Measurements from ENCODE around the gene EIF3K. TPM values are rescaled to one million over a fixed set of nuclear protein-coding genes. Genes with fewer than 3 reads are reported as not detected.

Gene EIF3K
- total RNA-seq, 1 experiment from 2014 or later, result 853 TPM

- DNase-seq (ENCODE audit: low read depth), result peak; percentile 98
Measured at GRCh38 chr19:38684078-38684861, 65.3 kb downstream of the EIF3K start.

GRCh38 chr19:38684862-38685665 is 66.1 kb downstream of the EIF3K start:
- no peak for DNase-seq (ENCODE audit: low read depth)

- peak; percentile 76 for DNase-seq (ENCODE audit: low read depth)
Measured at GRCh38 chr19:38685666-38686529, 66.9 kb downstream of the EIF3K start.

- DNase-seq (ENCODE audit: low read depth), result no peak
Measured at GRCh38 chr19:38686530-38686888, 67.5 kb downstream of the EIF3K start.

Other genes starting within 250 kb of the EIF3K start
- 273 and 343 TPM in 2 replicates for gene PSMD8, start 244.6 kb upstream of the EIF3K start, total RNA-seq (2014; rRNA removed; shearing (Covaris generic))
- gene GGN, start 231.2 kb upstream of the EIF3K start, total RNA-seq (2014; rRNA removed; shearing (Covaris generic)), result not detected in 2 replicates
- 0.06 and 0.91 TPM in 2 replicates for gene SPRED3, start 230.5 kb upstream of the EIF3K start, total RNA-seq (2014; rRNA removed; shearing (Covaris generic))
- gene FAM98C, start 216.1 kb upstream of the EIF3K start, total RNA-seq (2014; rRNA removed; shearing (Covaris generic)), result 19.0 and 21.9 TPM in 2 replicates
- gene RASGRP4, start 193.0 kb upstream of the EIF3K start, total RNA-seq (2014; rRNA removed; shearing (Covaris generic)), result not detected in 2 replicates
- gene RYR1, start 185.5 kb upstream of the EIF3K start, total RNA-seq (2014; rRNA removed; shearing (Covaris generic)), result 0.03 and 0.11 TPM in 2 replicates
- 0.11 TPM in 1 of 2 replicates, not detected in the other for gene MAP4K1, start 1.2 kb upstream of the EIF3K start, total RNA-seq (2014; rRNA removed; shearing (Covaris generic))
- gene ACTN4, start 28.5 kb downstream of the EIF3K start, total RNA-seq (2014; rRNA removed; shearing (Covaris generic)), result 124 and 199 TPM in 2 replicates
- gene CAPN12, start 125.3 kb downstream of the EIF3K start, total RNA-seq (2014; rRNA removed; shearing (Covaris generic)), result not detected in 2 replicates
- not detected in 2 replicates for gene LGALS7, start 154.3 kb downstream of the EIF3K start, total RNA-seq (2014; rRNA removed; shearing (Covaris generic))
- not detected in 2 replicates for gene LGALS7B, start 170.0 kb downstream of the EIF3K start, total RNA-seq (2014; rRNA removed; shearing (Covaris generic))
- gene LGALS4, start 193.8 kb downstream of the EIF3K start, total RNA-seq (2014; rRNA removed; shearing (Covaris generic)), result not detected in 2 replicates
- gene ECH1, start 212.6 kb downstream of the EIF3K start, total RNA-seq (2014; rRNA removed; shearing (Covaris generic)), result 23.8 and 24.5 TPM in 2 replicates
- gene HNRNPL, start 230.8 kb downstream of the EIF3K start, total RNA-seq (2014; rRNA removed; shearing (Covaris generic)), result 293 and 361 TPM in 2 replicates